A549 (cell line): ENCODE data around the gene DPEP3.
"Not testable (repeated sequence)": the region's sequence is repeated elsewhere in the genome, so short reads cannot be mapped to it uniquely, and the experiment has no call there.

Experiments
- CTCF ChIP-seq: fragments of >200 bp; sonication (Bioruptor Twin); formaldehyde crosslinking; IDR thresholded peaks from 3 replicates; pipeline ENCODE4 v1.5.1; 2016
- EP300 ChIP-seq, 2 experiments: fragments of >200 bp; sonication (Bioruptor Twin); formaldehyde crosslinking; IDR thresholded peaks; 2 replicates in 1 of 2; 3 replicates in 1 of 2; pipeline ENCODE4 v1.6.1; 2016 to 2017
- HMGXB4 ChIP-seq: fragments of 250-450 bp; sonication (Bioruptor Pico); IDR thresholded peaks from 2 replicates; pipeline ENCODE4 v1.5.0; 2021; ENCODE audit warnings: mild to moderate bottlenecking, moderate library complexity, borderline replicate concordance
- MAX ChIP-seq: IDR thresholded peaks from 2 replicates; pipeline ENCODE4 v1.6.1; 2012
- MAZ ChIP-seq: fragments of 150-350 bp; IDR thresholded peaks from 2 replicates; pipeline ENCODE4 v1.6.1; 2014; ENCODE audit warnings: antibody characterized with exemption, low read depth, low read length, borderline replicate concordance
- PHF8 ChIP-seq: fragments of 200-600 bp; sonication (generic); IDR thresholded peaks from 2 replicates; pipeline ENCODE4 v1.6.1; 2016; ENCODE audit warnings: low read depth, mild to moderate bottlenecking, antibody characterized with exemption, moderate library complexity, borderline replicate concordance
- POLR2A ChIP-seq: IDR thresholded peaks from 2 replicates; pipeline ENCODE4 v1.6.1; 2012; ENCODE audit warnings: mild to moderate bottlenecking, low read length
- RCOR1 ChIP-seq: fragments of 150-350 bp; IDR thresholded peaks from 2 replicates; pipeline ENCODE4 v1.6.1; 2014; ENCODE audit warnings: antibody characterized with exemption, low read length, low read depth
- REST ChIP-seq: fragments of 200-600 bp; sonication (generic); IDR thresholded peaks from 2 replicates; pipeline ENCODE4 v1.6.1; 2016; ENCODE audit warnings: antibody characterized with exemption, mild to moderate bottlenecking, moderate library complexity

- TF ChIP-seq HMGXB4; CTCF; REST; MAZ; RCOR1; POLR2A; MAX; EP300 (IDR thresholded peaks at IDR 0.05); PHF8: not testable (repeated sequence)
These were observed 18.7 kb upstream of the DPEP3 start, which contains the start of gene DPEP2 for GRCh38 chr16:67998779-67999688.
